A549 (cell line): ENCODE data around the gene GRIP2. TPM values are rescaled to one million over a fixed set of nuclear protein-coding genes. Genes with fewer than 3 reads are reported as not detected.

ENCODE experiments used
- ATAC-seq, 2 experiments: fragments of 200-7000 bp in 1 of 2; fragments of >200 bp in 1 of 2; cut with Nextera tagmentation in 1 of 2; cut with Tn5 transposase in 1 of 2; 3 replicates each; pipeline versions ENCODE4 v1.8.0 to v1.9.1; 2018 to 2020; ENCODE audit warnings: mild to moderate bottlenecking in 1 of 2, moderate library complexity in 1 of 2
- CTCF ChIA-PET: fragments of 300-600 bp; sonication (Branson Sonifier 250); formaldehyde crosslinking; extraction: SDS; loops from one replicate; lab custom pipeline; 2021; ENCODE audit warnings: antibody characterized with exemption, inconsistent platforms; lab: Yijun Ruan, JAX
- POLR2A ChIA-PET: fragments of 350-600 bp; formaldehyde crosslinking; extraction: SDS; loops from one replicate; lab custom pipeline; 2021; ENCODE audit warnings: antibody characterized with exemption, inconsistent platforms; lab: Yijun Ruan, JAX
- DNase-seq, 2 experiments: peaks; one replicate each; pipeline versions ENCODE4 v3.0.0 to v3.0.0-alpha.2; 2011 to 2016; ENCODE audit warnings: low read depth in 1 of 2, low spot score in 1 of 2
- FAIRE-seq: peaks from 2 replicates; lab custom pipeline; 2011; peaks lifted over from hg19 to GRCh38; lab: Jason Lieb, UNC
- H3K27ac ChIP-seq, 2 experiments: fragments of >200 bp; sonication (Bioruptor Twin); formaldehyde crosslinking; 3 replicates each; pipeline ENCODE4 v1.5.1; 2016 to 2017
- H3K4me1 ChIP-seq: fragments of >200 bp; sonication (Bioruptor Twin); formaldehyde crosslinking; 3 replicates; pipeline ENCODE4 v1.6.1; 2016
- H3K4me2 ChIP-seq: fragments of >200 bp; sonication (Bioruptor Twin); formaldehyde crosslinking; 3 replicates; pipeline ENCODE4 v1.6.1; 2016
- H3K4me3 ChIP-seq: fragments of >200 bp; sonication (Bioruptor Twin); formaldehyde crosslinking; 3 replicates; pipeline ENCODE4 v1.5.1; 2016
- H3K9me3 ChIP-seq: fragments of >200 bp; sonication (Bioruptor Twin); formaldehyde crosslinking; 3 replicates; pipeline ENCODE4 v1.6.1; 2016
- BCL3 ChIP-seq: fragments of >200 bp; sonication (Bioruptor Twin); formaldehyde crosslinking; IDR thresholded peaks from 3 replicates; pipeline ENCODE4 v1.6.1; 2016
- CBX2 ChIP-seq: fragments of 200-600 bp; sonication (generic); IDR thresholded peaks from 2 replicates; pipeline ENCODE4 v1.6.1; 2016; ENCODE audit warnings: low read depth, mild to moderate bottlenecking, borderline replicate concordance
- CEBPB ChIP-seq, 2 experiments: fragments of >200 bp in 1 of 2; sonication (Bioruptor Twin) in 1 of 2; formaldehyde crosslinking in 1 of 2; IDR thresholded peaks; 2 replicates each; pipeline ENCODE4 v1.6.1; 2012 to 2016
- CTCF ChIP-seq: fragments of >200 bp; sonication (Bioruptor Twin); formaldehyde crosslinking; IDR thresholded peaks from 3 replicates; pipeline ENCODE4 v1.5.1; 2016
- EHF ChIP-seq: fragments of 250-450 bp; sonication (Bioruptor Pico); IDR thresholded peaks from 2 replicates; pipeline ENCODE4 v1.5.0; 2020; ENCODE audit warnings: mild to moderate bottlenecking
- EP300 ChIP-seq, 2 experiments: fragments of >200 bp; sonication (Bioruptor Twin); formaldehyde crosslinking; IDR thresholded peaks; 2 replicates in 1 of 2; 3 replicates in 1 of 2; pipeline ENCODE4 v1.6.1; 2016 to 2017
- ESRRA ChIP-seq: fragments of 150-350 bp; IDR thresholded peaks from 2 replicates; pipeline ENCODE4 v1.6.1; 2014; ENCODE audit warnings: mild to moderate bottlenecking, low read length, borderline replicate concordance
- FOSB ChIP-seq: fragments of 250-450 bp; sonication (Bioruptor Pico); IDR thresholded peaks from 2 replicates; pipeline ENCODE4 v1.5.0; 2020; ENCODE audit warnings: mild to moderate bottlenecking, moderate library complexity
- FOSL2 ChIP-seq, 2 experiments: fragments of 450-650 bp in 1 of 2; fragments of >200 bp in 1 of 2; sonication (Bioruptor Twin) in 1 of 2; formaldehyde crosslinking; IDR thresholded peaks; 2 replicates each; pipeline versions ENCODE4 v1.5.0 to v1.6.1; 2016 to 2020; ENCODE audit warnings: mild to moderate bottlenecking in 1 of 2, moderate library complexity in 1 of 2
- HDAC2 ChIP-seq: fragments of 200-600 bp; sonication (generic); IDR thresholded peaks from 2 replicates; pipeline ENCODE4 v1.6.1; 2016
- HEYL ChIP-seq: fragments of 250-450 bp; sonication (Bioruptor Pico); IDR thresholded peaks from 2 replicates; pipeline ENCODE4 v1.8.0; 2021; ENCODE audit warnings: mild to moderate bottlenecking, moderate library complexity
- HOXB13 ChIP-seq: fragments of 250-450 bp; sonication (Bioruptor Pico); IDR thresholded peaks from 2 replicates; pipeline ENCODE4 v1.5.0; 2020; ENCODE audit warnings: low read depth, mild to moderate bottlenecking, moderate library complexity
- JUN ChIP-seq, 2 experiments: fragments of >200 bp; sonication (Bioruptor Twin); formaldehyde crosslinking; IDR thresholded peaks; 2 replicates in 1 of 2; 3 replicates in 1 of 2; pipeline ENCODE4 v1.6.1; 2016 to 2017
- MAX ChIP-seq: IDR thresholded peaks from 2 replicates; pipeline ENCODE4 v1.6.1; 2012
- MAZ ChIP-seq: fragments of 150-350 bp; IDR thresholded peaks from 2 replicates; pipeline ENCODE4 v1.6.1; 2014; ENCODE audit warnings: antibody characterized with exemption, low read depth, low read length, borderline replicate concordance
- NFE2L2 ChIP-seq: fragments of 150-350 bp; conservative IDR thresholded peaks from 2 replicates; pipeline ENCODE4 v1.6.1; 2014; ENCODE audit warnings: low read length
- NPAS2 ChIP-seq: fragments of 250-450 bp; sonication (Bioruptor Pico); IDR thresholded peaks from 2 replicates; pipeline ENCODE4 v1.8.0; 2022; ENCODE audit warnings: mild to moderate bottlenecking, moderate library complexity, borderline replicate concordance
- PBX3 ChIP-seq: IDR thresholded peaks from 2 replicates; pipeline ENCODE4 v1.6.1; 2012
- PHF8 ChIP-seq: fragments of 200-600 bp; sonication (generic); IDR thresholded peaks from 2 replicates; pipeline ENCODE4 v1.6.1; 2016; ENCODE audit warnings: low read depth, mild to moderate bottlenecking, antibody characterized with exemption, moderate library complexity, borderline replicate concordance
- RARB ChIP-seq: fragments of 250-450 bp; sonication (Bioruptor Pico); IDR thresholded peaks from 2 replicates; pipeline ENCODE4 v1.8.0; 2021; ENCODE audit warnings: mild to moderate bottlenecking, moderate library complexity
- REST ChIP-seq: fragments of 200-600 bp; sonication (generic); IDR thresholded peaks from 2 replicates; pipeline ENCODE4 v1.6.1; 2016; ENCODE audit warnings: antibody characterized with exemption, mild to moderate bottlenecking, moderate library complexity
- RFX5 ChIP-seq: fragments of 450-650 bp; IDR thresholded peaks from 2 replicates; pipeline ENCODE4 v1.7.1; 2014; ENCODE audit warnings: antibody characterized with exemption, mild to moderate bottlenecking, moderate library complexity
- RNF2 ChIP-seq: fragments of 200-600 bp; sonication (generic); IDR thresholded peaks from 2 replicates; pipeline ENCODE4 v1.6.1; 2016; ENCODE audit warnings: low read depth, mild to moderate bottlenecking, antibody characterized with exemption, moderate library complexity, borderline replicate concordance
- SMC3 ChIP-seq: fragments of >200 bp; sonication (Bioruptor Twin); formaldehyde crosslinking; IDR thresholded peaks from 3 replicates; pipeline ENCODE4 v1.6.1; 2018; ENCODE audit warnings: inconsistent platforms
- TFCP2L1 ChIP-seq: fragments of 250-450 bp; sonication (Bioruptor Pico); IDR thresholded peaks from 2 replicates; pipeline ENCODE4 v1.5.0; 2021; ENCODE audit warnings: mild to moderate bottlenecking
- TP53 ChIP-seq: fragments of 250-450 bp; sonication (Bioruptor Pico); IDR thresholded peaks from 2 replicates; pipeline ENCODE4 v1.5.0; 2021; ENCODE audit warnings: mild to moderate bottlenecking, moderate library complexity
- ZC3H11A ChIP-seq: fragments of 450-650 bp; IDR thresholded peaks from 2 replicates; pipeline ENCODE4 v1.6.1; 2014; ENCODE audit warnings: antibody characterized with exemption, mild to moderate bottlenecking
- ZSCAN20 ChIP-seq: fragments of 250-450 bp; sonication (Bioruptor Pico); IDR thresholded peaks from 2 replicates; pipeline ENCODE4 v1.8.0; 2022; ENCODE audit warnings: mild to moderate bottlenecking, moderate library complexity
- WGBS: methylation state at CpG from one replicate; pipeline ENCODE4 v1.1.6; 2017; ENCODE audit errors: missing lambda C conversion rate; 5-methylcytosine and 5-hydroxymethylcytosine counted together
- polyA plus RNA-seq, 4 experiments: library from polyadenylated mRNA; depleted of rRNA in 3 of 4; stranded (reverse); fragments of >200 nt; fragmentation: RNase III in 1 of 4; extraction: RNeasy Plus Mini Kit Qiagen cat#74134 plus additional on column Dnase treatment in 1 of 4; gene quantifications; 2 replicates in 3 of 4; 3 replicates in 1 of 4; pipeline ENCODE4 v1.2.3, GENCODE V29; 2011 to 2017

Gene GRIP2
- polyA plus RNA-seq, 2 of the 4 experiments (the other 2 are of a cell fraction): 0.56 to 1.6 TPM

- no peak overlapping the region for H3K4me2 ChIP-seq
- no peaks in the 10 kb centered on the region; the same call in 2 of the 3 replicates for H3K4me1 ChIP-seq
- no peaks in the 10 kb centered on the region for H3K9me3 ChIP-seq
- H3K27ac ChIP-seq: no peak overlapping the region
- ATAC-seq (no peak), FAIRE-seq (no peak), DNase-seq (no peak)
- ChIA-PET CTCF (no interaction called here), POLR2A (no interaction called here)
- 72% methylated on average over 3 of the region's 3 CpGs for WGBS
- H3K4me3 ChIP-seq: no peak overlapping the region
- TF ChIP-seq FOSL2 (IDR thresholded peaks at IDR 0.05) (no peak), FOSL2 (CRISPR knock-in tag; IDR thresholded peaks at IDR 0.05) (no peak), REST (no peak), RARB (CRISPR knock-in tag) (no peak), MAZ (no peak), NFE2L2 (no peak), ZC3H11A (no peak), CEBPB (IDR thresholded peaks at IDR 0.05) (no peak), HDAC2 (no peak), EP300 (IDR thresholded peaks at IDR 0.05) (no peak), CBX2 (no peak), TFCP2L1 (CRISPR knock-in tag) (no peak), SMC3 (no peak), ZSCAN20 (no peak), HOXB13 (CRISPR knock-in tag) (no peak), JUN (IDR thresholded peaks at IDR 0.05) (no peak), BCL3 (no peak)
- TF ChIP-seq, all 56 proteins: peak for 0
These were observed 14.6 kb upstream of the GRIP2 start for GRCh38 chr3:14554715-14555114.

- no peak overlapping the region for H3K27ac ChIP-seq
- no peaks in the 10 kb centered on the region; the same call in 2 of the 3 replicates for H3K4me1 ChIP-seq
- POLR2A ChIA-PET: no interaction called here
- FAIRE-seq: no peak
- 81% methylated on average over 5 of the region's 5 CpGs for WGBS
- ATAC-seq: no peak
- TF ChIP-seq CBX2: no peak
- TF ChIP-seq TP53 (CRISPR knock-in tag): no peak
- no peak for TF ChIP-seq FOSB (CRISPR knock-in tag)
- no peak for TF ChIP-seq ESRRA
- TF ChIP-seq HDAC2: no peak
- no peak for TF ChIP-seq ZSCAN20
- no peak for TF ChIP-seq CEBPB (IDR thresholded peaks at IDR 0.05)
- TF ChIP-seq CTCF: no peak
- no peak for TF ChIP-seq HEYL (CRISPR knock-in tag)
- no peak for TF ChIP-seq RFX5
- TF ChIP-seq PHF8: no peak
- no peak for TF ChIP-seq PBX3
- TF ChIP-seq RNF2: no peak
- TF ChIP-seq NPAS2: no peak
- TF ChIP-seq EHF (CRISPR knock-in tag): no peak
- no peak for TF ChIP-seq MAX
- TF ChIP-seq FOSL2 (IDR thresholded peaks at IDR 0.05): no peak
- TF ChIP-seq FOSL2 (CRISPR knock-in tag; IDR thresholded peaks at IDR 0.05): no peak
- H3K4me3 ChIP-seq: no peak overlapping the region
- H3K9me3 ChIP-seq: no peaks in the 10 kb centered on the region
- CTCF ChIA-PET: no interaction called here
- H3K4me2 ChIP-seq: no peak overlapping the region
- DNase-seq: no peak
These were observed 13.7 kb upstream of the GRIP2 start for GRCh38 chr3:14553871-14554270.
